GM12878 (cell line): ENCODE results near the gene ZNF79. TPM values are rescaled to one million over a fixed set of nuclear protein-coding genes. Genes with fewer than 3 reads are reported as not detected.

Source experiments
- ATAC-seq: fragments of 200-7000 bp; cut with Tn5 transposase; 3 replicates; pipeline ENCODE4 v1.9.1; 2020; ENCODE audit warnings: mild to moderate bottlenecking, moderate library complexity
- BruUV-seq: library from RNA; stranded (reverse); fragments of 400-500 nt; replicated peaks from 2 replicates; lab custom pipeline; 2021; lab: Mats Ljungman, UMichigan
- CTCF ChIA-PET: fragments of 300-600 bp; sonication (Branson Sonifier 250); formaldehyde crosslinking; extraction: SDS; loops from one replicate; lab custom pipeline; 2021; ENCODE audit warnings: inconsistent platforms; lab: Yijun Ruan, JAX
- POLR2A ChIA-PET: fragments of 350-600 bp; formaldehyde crosslinking; extraction: SDS; loops from one replicate; lab custom pipeline; 2021; ENCODE audit warnings: inconsistent platforms; lab: Charles Lee
- RAD21 ChIA-PET: fragments of 300-600 bp; sonication (Branson Sonifier 250); formaldehyde crosslinking; loops from one replicate; lab custom pipeline; 2023; ENCODE audit warnings: antibody characterized with exemption; ENCODE audit not compliant: unreplicated experiment; lab: Charles Lee
- SMC1A ChIA-PET: fragments of 300-600 bp; sonication (Branson Sonifier 250); formaldehyde crosslinking; loops from one replicate; lab custom pipeline; 2023; ENCODE audit not compliant: unreplicated experiment, uncharacterized antibody; lab: Charles Lee
- DNase-seq: peaks from one replicate; pipeline ENCODE4 v3.0.0-alpha.2; 2011; ENCODE audit warnings: low read depth, low spot score
- FAIRE-seq: peaks from 3 replicates; lab custom pipeline; 2011; peaks lifted over from hg19 to GRCh38; lab: Jason Lieb, UNC
- H2AFZ ChIP-seq: 2 replicates; pipeline ENCODE4 v1.6.0; 2011; ENCODE audit warnings: low read depth, low read length, control low read depth; ENCODE audit not compliant: control insufficient read depth
- H3K27ac ChIP-seq: 2 replicates; pipeline ENCODE4 v1.5.1; 2011; ENCODE audit warnings: control low read depth; ENCODE audit not compliant: control insufficient read depth, insufficient read depth
- H3K27me3 ChIP-seq, 2 experiments: replicated peaks in 1 of 2; 2 replicates each; pipeline versions ENCODE4 v1.6.0 to v1.6.1; 2011; ENCODE audit warnings: low read length in 1 of 2; ENCODE audit not compliant: control insufficient read depth in 2 of 2, insufficient read depth in 2 of 2
- H3K36me3 ChIP-seq, 2 experiments: 2 replicates each; pipeline ENCODE4 v1.5.1; 2011; ENCODE audit warnings: low read length in 1 of 2; ENCODE audit not compliant: control insufficient read depth in 2 of 2, insufficient read depth in 2 of 2
- H3K4me1 ChIP-seq: 2 replicates; pipeline ENCODE4 v1.6.1; 2011; ENCODE audit warnings: mild to moderate bottlenecking, low read length, moderate library complexity, mixed read lengths; ENCODE audit not compliant: control insufficient read depth, insufficient read depth
- H3K4me2 ChIP-seq: 2 replicates; pipeline ENCODE4 v1.6.0; 2011; ENCODE audit warnings: control low read depth; ENCODE audit not compliant: control insufficient read depth, insufficient read depth
- H3K4me3 ChIP-seq: fragments of 200-600 bp; sonication (generic); 2 replicates; pipeline ENCODE4 v1.5.1; 2016
- H3K79me2 ChIP-seq: 2 replicates; pipeline ENCODE4 v1.6.0; 2011; ENCODE audit warnings: low read length; ENCODE audit not compliant: control insufficient read depth, insufficient read depth
- H3K9ac ChIP-seq: 2 replicates; pipeline ENCODE4 v1.8.0; 2011; ENCODE audit warnings: low read length, control low read depth, mixed read lengths; ENCODE audit not compliant: control insufficient read depth, insufficient read depth
- H3K9me3 ChIP-seq: replicated peaks from 3 replicates; pipeline ENCODE4 v1.5.1; 2011; ENCODE audit warnings: mild to moderate bottlenecking, low read length; ENCODE audit not compliant: control insufficient read depth, insufficient read depth
- H4K20me1 ChIP-seq: 2 replicates; pipeline ENCODE4 v1.6.0; 2011; ENCODE audit not compliant: control insufficient read depth, insufficient read depth
- EZH2 ChIP-seq: IDR thresholded peaks from 2 replicates; pipeline ENCODE4 v1.6.1; 2012; ENCODE audit warnings: low read depth, mild to moderate bottlenecking, control low read depth, inconsistent platforms, low read length, borderline replicate concordance; ENCODE audit not compliant: control insufficient read depth
- HCFC1 ChIP-seq: fragments of 150-350 bp; IDR thresholded peaks from 2 replicates; pipeline ENCODE4 v1.6.1; 2014; ENCODE audit warnings: low read length
- LARP7 ChIP-seq: fragments of 450-650 bp; IDR thresholded peaks from 2 replicates; pipeline ENCODE4 v1.6.1; 2017; ENCODE audit warnings: mild to moderate bottlenecking
- MAX ChIP-seq: IDR thresholded peaks from 2 replicates; pipeline ENCODE4 v1.6.1; 2012; ENCODE audit warnings: low read depth, low read length, improper control_type of control experiment
- MEF2B ChIP-seq: fragments of 450-650 bp; IDR thresholded peaks from 2 replicates; pipeline ENCODE4 v1.6.1; 2018; ENCODE audit warnings: mild to moderate bottlenecking, moderate library complexity; ENCODE audit not compliant: partially characterized antibody, poor library complexity, severe bottlenecking
- NFIC ChIP-seq: IDR thresholded peaks from 2 replicates; pipeline ENCODE4 v1.6.1; 2012; ENCODE audit warnings: low read depth, mild to moderate bottlenecking, inconsistent platforms, low read length, moderate library complexity
- NFXL1 ChIP-seq: fragments of 450-650 bp; IDR thresholded peaks from 2 replicates; pipeline ENCODE4 v1.6.1; 2017; ENCODE audit warnings: antibody characterized with exemption, mild to moderate bottlenecking, borderline replicate concordance
- PAX8 ChIP-seq: fragments of 450-650 bp; IDR thresholded peaks from 2 replicates; pipeline ENCODE4 v1.6.1; 2017; ENCODE audit warnings: mild to moderate bottlenecking, moderate library complexity
- PBX3 ChIP-seq: IDR thresholded peaks from 2 replicates; pipeline ENCODE4 v1.6.1; 2011; ENCODE audit warnings: mild to moderate bottlenecking, low read depth, low read length, moderate library complexity; ENCODE audit not compliant: insufficient replicate concordance
- PML ChIP-seq: IDR thresholded peaks from 2 replicates; pipeline ENCODE4 v1.6.1; 2012; ENCODE audit warnings: low read length, inconsistent platforms
- SIX5 ChIP-seq: IDR thresholded peaks from 2 replicates; pipeline ENCODE4 v1.6.1; 2011; ENCODE audit warnings: mild to moderate bottlenecking, low read depth, low read length, moderate library complexity; ENCODE audit not compliant: severe bottlenecking
- SP1 ChIP-seq: IDR thresholded peaks from one replicate; pipeline ENCODE4 v1.6.1; 2011; ENCODE audit warnings: low read depth, low read length
- ZBTB4 ChIP-seq: fragments of 450-650 bp; formaldehyde crosslinking; IDR thresholded peaks from 2 replicates; pipeline ENCODE4 v1.4.0; 2022; ENCODE audit warnings: mild to moderate bottlenecking, moderate library complexity
- ZNF274 ChIP-seq: IDR thresholded peaks from one replicate; pipeline ENCODE4 v1.8.0; 2011; ENCODE audit not compliant: insufficient read length, insufficient read depth
- WGBS: methylation state at CpG from one replicate; pipeline ENCODE4 v1.1.6; 2016; ENCODE audit warnings: low lambda C conversion rate; ENCODE audit not compliant: insufficient replicate concordance, insufficient coverage; ENCODE audit errors: missing lambda C conversion rate; 5-methylcytosine and 5-hydroxymethylcytosine counted together
- in situ Hi-C: fragments of 300-500 bp; cut with MboI; formaldehyde crosslinking; loops from 9 replicates; pipeline ENCODE4 v1.14.3; 2018; ENCODE audit warnings: mixed read lengths
- intact Hi-C: fragments of 100-400 bp; cut with micrococcal nuclease; formaldehyde crosslinking; loops from one replicate; pipeline ENCODE4 v1.14.2; 2022; ENCODE audit not compliant: unreplicated experiment
- polyA plus RNA-seq, 11 experiments: library from polyadenylated mRNA; depleted of rRNA in 4 of 11; unstranded in 6 of 11; stranded (reverse) in 5 of 11; fragments of >200 nt; fragmentation: Nextera tagmentation in 4 of 11; fragmentation: Illumina TruSeq in 1 of 11; extraction: Ambion mirVana in 4 of 11; extraction: Trizol in 1 of 11; gene quantifications; 1 replicate in 1 of 11; 2 replicates in 10 of 11; pipeline versions ENCODE4 v1.2.1 to v1.2.3, GENCODE V29; 2011 to 2016; ENCODE audit warnings: inconsistent platforms in 2 of 11, missing spikeins in 2 of 11, low read depth in 1 of 11
- total RNA-seq, 4 experiments: library from RNA; depleted of rRNA in 3 of 4; stranded (reverse); fragments of >200 nt in 3 of 4; fragmentation: Illumina TruSeq in 1 of 4; extraction: Trizol in 1 of 4; gene quantifications; 2 replicates each; pipeline versions ENCODE4 v1.2.1 to v1.2.3, GENCODE V29; 2013 to 2021

ZNF79 gene
- total and polyA plus RNA-seq, 10 of the 15 experiments (the other 5 are each of a cell fraction or from before 2014, with no cell fraction given) = 1.8 to 14.1 (median 11.7) TPM

GRCh38 chr9:127458921-127459320 is 34.7 kb downstream of the ZNF79 start:
- POLR2A ChIA-PET = interaction anchor here (0.6 kb wide), 1 partner anchor 11 kb away, joined by 3 read pairs; no protein-coding TSS in a partner anchor
- Histone ChIP-seq H3K36me3 (peaks cover 3 to 13% of the 10 kb centered on the region in 2 experiments), H4K20me1 (no peaks in the 10 kb centered on the region), H3K4me3 (no peak overlapping the region), H3K27me3 (no peaks in the 10 kb centered on the region), H3K9me3 (no peaks in the 10 kb centered on the region), H3K79me2 (no peaks in the 10 kb centered on the region), H3K27ac (no peak overlapping the region), H3K4me1 (peaks cover 6% of the 10 kb centered on the region; the same call in 1 of the 2 replicates), H2AFZ (no peak overlapping the region), H3K4me2 (no peak overlapping the region), H3K9ac (no peak overlapping the region)
- in situ Hi-C loops (no loop called here), intact Hi-C loops (loop anchor here (10.0 kb wide), 1 partner anchor 244 kb away; no protein-coding TSS in a partner anchor)
- SMC1A ChIA-PET = no interaction called here
- RAD21 ChIA-PET = no interaction called here
- CTCF ChIA-PET = no interaction called here
- DNase-seq = no peak
- BruUV-seq = no TSS peak
- WGBS = 97% methylated on average over 8 of the region's 9 CpGs
- FAIRE-seq = no peak
- TF ChIP-seq MAX = no peak
- TF ChIP-seq, all 136 proteins: peak for 0
- ATAC-seq = no peak

GRCh38 chr9:127463382-127463781 is 39.2 kb downstream of the ZNF79 start:
- H3K27ac ChIP-seq = no peak overlapping the region
- no peak for DNase-seq
- no peaks in the 10 kb centered on the region for H3K4me1 ChIP-seq
- SMC1A ChIA-PET = no interaction called here
- H4K20me1 ChIP-seq = no peaks in the 10 kb centered on the region
- no peak for FAIRE-seq
- no peak overlapping the region for H2AFZ ChIP-seq
- no peak for ATAC-seq
- H3K4me2 ChIP-seq = no peak overlapping the region
- H3K4me3 ChIP-seq = no peak overlapping the region
- no TSS peak for BruUV-seq
- no peaks in the 10 kb centered on the region for H3K27me3 ChIP-seq
- RAD21 ChIA-PET = no interaction called here
- in situ Hi-C loops = no loop called here
- no peak overlapping the region for H3K9ac ChIP-seq
- CTCF ChIA-PET = no interaction called here
- no peaks in the 10 kb centered on the region for H3K9me3 ChIP-seq
- WGBS = 100% methylated on average over 2 of the region's 3 CpGs
- H3K36me3 ChIP-seq = peaks cover 3 to 17% of the 10 kb centered on the region in 2 experiments
- POLR2A ChIA-PET = no interaction called here
- H3K79me2 ChIP-seq = no peaks in the 10 kb centered on the region
- intact Hi-C loops = no loop called here
- TF ChIP-seq EZH2 (no peak), SP1 (no peak), HCFC1 (no peak), NFXL1 (no peak), MEF2B (no peak), ZNF274 (no peak), SIX5 (no peak), LARP7 (no peak), PBX3 (no peak), ZBTB4 (CRISPR knock-in tag) (no peak), PML (no peak), PAX8 (no peak), NFIC (no peak)
